ENCODE results near the gene FTCD. TPM values are rescaled to one million over a fixed set of nuclear protein-coding genes. Genes with fewer than 3 reads are reported as not detected.

Gene FTCD
- total RNA-seq, 1 experiment from 2014 or later: 0.21 TPM

DNA sequence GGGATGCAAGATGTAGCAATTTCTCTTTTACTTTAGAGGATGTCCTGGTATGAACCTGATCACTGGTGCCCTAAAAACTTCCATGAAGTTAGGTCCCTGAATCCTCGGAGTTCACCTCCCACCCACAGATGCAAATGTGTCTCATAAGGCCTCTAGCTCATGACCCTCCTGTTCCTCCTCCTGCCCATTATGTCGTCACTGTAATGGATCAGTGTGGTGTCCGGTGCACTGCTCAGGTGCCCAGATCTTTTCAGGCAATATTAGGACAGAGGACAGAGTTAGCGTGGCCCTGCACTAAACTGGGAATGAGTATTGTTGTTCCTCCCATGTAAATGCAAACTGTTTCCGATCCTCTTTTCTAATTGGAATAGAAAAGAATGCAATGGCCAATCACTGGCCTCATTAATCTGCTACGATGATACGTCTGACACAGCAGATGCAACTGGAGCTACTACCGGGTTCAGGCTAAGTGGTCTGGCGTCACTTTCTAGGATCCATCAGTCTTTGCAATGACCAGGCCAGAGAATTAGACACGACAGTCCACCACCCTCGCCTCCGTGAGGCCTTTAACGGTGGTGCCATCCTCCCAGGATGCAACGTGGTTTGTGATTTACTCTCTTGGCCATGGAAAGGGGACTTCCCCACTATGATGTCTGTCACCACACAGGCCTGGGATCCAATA is 60.8 kb downstream of the FTCD start:
- DNase-seq (ENCODE audit: low read depth, low spot score) (no peak), ATAC-seq (no peak)
- no peaks in the 10 kb centered on the region for H3K36me3 ChIP-seq (ENCODE audit: control insufficient read depth, insufficient read depth, low read length)
- H3K4me1 ChIP-seq (ENCODE audit: control insufficient read depth, insufficient read depth, low read length): no peaks in the 10 kb centered on the region
- ChIA-PET CTCF (no interaction called here), POLR2A (interaction anchor here (0.5 kb wide), 1 partner anchor 22 kb away, joined by 4 read pairs; no protein-coding TSS in a partner anchor)
- intact Hi-C loops (cut with micrococcal nuclease; ENCODE audit: unreplicated experiment) (no loop called here), in situ Hi-C loops (cut with HindIII; ENCODE audit: low pct_unique_long_range_greater_than_20kb, low sequenced_read_pairs) (no loop called here)
- H3K27me3 ChIP-seq (ENCODE audit: control insufficient read depth, insufficient read depth, low read length): no peaks in the 10 kb centered on the region
- no peak overlapping the region for H3K27ac ChIP-seq (ENCODE audit: low read length)
- H3K4me3 ChIP-seq (ENCODE audit: low read depth in 2 of 2, low read length in 2 of 2): no peak overlapping the region
- H3K9me3 ChIP-seq (ENCODE audit: control insufficient read depth, insufficient read depth, low read depth, low read length): no peaks in the 10 kb centered on the region
- TF ChIP-seq SIN3A (IDR thresholded peaks at IDR 0.05; ENCODE audit: borderline replicate concordance, insufficient read depth, low read depth, low read length): no peak
- TF ChIP-seq, protein P1, sequence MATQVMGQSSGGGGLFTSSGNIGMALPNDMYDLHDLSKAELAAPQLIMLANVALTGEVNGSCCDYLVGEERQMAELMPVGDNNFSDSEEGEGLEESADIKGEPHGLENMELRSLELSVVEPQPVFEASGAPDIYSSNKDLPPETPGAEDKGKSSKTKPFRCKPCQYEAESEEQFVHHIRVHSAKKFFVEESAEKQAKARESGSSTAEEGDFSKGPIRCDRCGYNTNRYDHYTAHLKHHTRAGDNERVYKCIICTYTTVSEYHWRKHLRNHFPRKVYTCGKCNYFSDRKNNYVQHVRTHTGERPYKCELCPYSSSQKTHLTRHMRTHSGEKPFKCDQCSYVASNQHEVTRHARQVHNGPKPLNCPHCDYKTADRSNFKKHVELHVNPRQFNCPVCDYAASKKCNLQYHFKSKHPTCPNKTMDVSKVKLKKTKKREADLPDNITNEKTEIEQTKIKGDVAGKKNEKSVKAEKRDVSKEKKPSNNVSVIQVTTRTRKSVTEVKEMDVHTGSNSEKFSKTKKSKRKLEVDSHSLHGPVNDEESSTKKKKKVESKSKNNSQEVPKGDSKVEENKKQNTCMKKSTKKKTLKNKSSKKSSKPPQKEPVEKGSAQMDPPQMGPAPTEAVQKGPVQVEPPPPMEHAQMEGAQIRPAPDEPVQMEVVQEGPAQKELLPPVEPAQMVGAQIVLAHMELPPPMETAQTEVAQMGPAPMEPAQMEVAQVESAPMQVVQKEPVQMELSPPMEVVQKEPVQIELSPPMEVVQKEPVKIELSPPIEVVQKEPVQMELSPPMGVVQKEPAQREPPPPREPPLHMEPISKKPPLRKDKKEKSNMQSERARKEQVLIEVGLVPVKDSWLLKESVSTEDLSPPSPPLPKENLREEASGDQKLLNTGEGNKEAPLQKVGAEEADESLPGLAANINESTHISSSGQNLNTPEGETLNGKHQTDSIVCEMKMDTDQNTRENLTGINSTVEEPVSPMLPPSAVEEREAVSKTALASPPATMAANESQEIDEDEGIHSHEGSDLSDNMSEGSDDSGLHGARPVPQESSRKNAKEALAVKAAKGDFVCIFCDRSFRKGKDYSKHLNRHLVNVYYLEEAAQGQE (IDR thresholded peaks at IDR 0.05; ENCODE audit: insufficient read depth in 1 of 2, low read depth in 2 of 2, low read length in 1 of 2): no peak
- TF ChIP-seq, protein P2, sequence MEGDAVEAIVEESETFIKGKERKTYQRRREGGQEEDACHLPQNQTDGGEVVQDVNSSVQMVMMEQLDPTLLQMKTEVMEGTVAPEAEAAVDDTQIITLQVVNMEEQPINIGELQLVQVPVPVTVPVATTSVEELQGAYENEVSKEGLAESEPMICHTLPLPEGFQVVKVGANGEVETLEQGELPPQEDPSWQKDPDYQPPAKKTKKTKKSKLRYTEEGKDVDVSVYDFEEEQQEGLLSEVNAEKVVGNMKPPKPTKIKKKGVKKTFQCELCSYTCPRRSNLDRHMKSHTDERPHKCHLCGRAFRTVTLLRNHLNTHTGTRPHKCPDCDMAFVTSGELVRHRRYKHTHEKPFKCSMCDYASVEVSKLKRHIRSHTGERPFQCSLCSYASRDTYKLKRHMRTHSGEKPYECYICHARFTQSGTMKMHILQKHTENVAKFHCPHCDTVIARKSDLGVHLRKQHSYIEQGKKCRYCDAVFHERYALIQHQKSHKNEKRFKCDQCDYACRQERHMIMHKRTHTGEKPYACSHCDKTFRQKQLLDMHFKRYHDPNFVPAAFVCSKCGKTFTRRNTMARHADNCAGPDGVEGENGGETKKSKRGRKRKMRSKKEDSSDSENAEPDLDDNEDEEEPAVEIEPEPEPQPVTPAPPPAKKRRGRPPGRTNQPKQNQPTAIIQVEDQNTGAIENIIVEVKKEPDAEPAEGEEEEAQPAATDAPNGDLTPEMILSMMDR (IDR thresholded peaks at IDR 0.05): no peak
- TF ChIP-seq POLR2AphosphoS5 (IDR thresholded peaks at IDR 0.05; ENCODE audit: low read depth, low read length): no peak
- TF ChIP-seq TCF7L2 (IDR thresholded peaks at IDR 0.05; ENCODE audit: low read depth, low read length): no peak
- no TSS peak for BruUV-seq (replicated peaks)

DNA sequence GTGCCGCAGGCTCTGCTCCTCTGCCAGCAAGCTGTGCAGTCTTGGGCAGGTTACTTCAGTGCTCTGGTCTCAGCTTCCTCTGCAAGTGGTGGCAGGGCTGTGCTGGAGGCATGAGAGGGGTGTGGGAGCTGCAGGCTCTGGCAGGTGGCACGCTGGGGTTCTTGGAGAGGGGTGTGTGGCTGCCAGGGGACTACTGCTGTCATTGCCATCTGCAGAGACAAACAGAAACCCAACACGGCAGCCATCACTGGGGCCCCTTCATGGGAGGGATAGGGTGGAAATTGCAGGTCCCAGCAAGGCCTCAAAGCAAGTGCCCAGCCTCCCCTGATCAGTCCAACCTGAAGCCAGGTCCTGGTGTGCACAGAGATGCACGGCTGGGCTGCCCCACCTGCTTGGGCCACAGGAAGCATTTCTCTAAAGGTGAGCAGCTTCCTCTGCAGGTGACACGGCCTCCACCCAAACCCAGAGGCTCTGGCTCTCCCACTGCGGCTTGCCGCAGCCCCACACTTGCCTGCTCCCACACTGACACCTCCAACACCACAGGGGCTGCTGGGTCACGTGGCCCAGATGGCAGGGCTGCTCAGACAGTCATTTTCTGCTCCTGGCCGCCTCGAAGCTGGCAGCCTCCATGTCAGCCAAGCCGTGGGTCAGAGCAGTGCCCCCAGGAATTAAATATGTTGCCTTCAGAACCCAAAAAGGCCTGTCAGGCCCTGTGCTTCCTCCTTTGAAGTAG is 61.5 kb downstream of the FTCD start:
- Histone ChIP-seq H3K27ac (ENCODE audit: low read length) (no peak overlapping the region), H3K4me1 (ENCODE audit: control insufficient read depth, insufficient read depth, low read length) (no peaks in the 10 kb centered on the region), H3K27me3 (ENCODE audit: control insufficient read depth, insufficient read depth, low read length) (no peaks in the 10 kb centered on the region), H3K9me3 (ENCODE audit: control insufficient read depth, insufficient read depth, low read depth, low read length) (no peaks in the 10 kb centered on the region), H3K4me3 (ENCODE audit: low read depth in 2 of 2, low read length in 2 of 2) (no peak overlapping the region), H3K36me3 (ENCODE audit: control insufficient read depth, insufficient read depth, low read length) (no peaks in the 10 kb centered on the region)
- no peak for ATAC-seq
- ChIA-PET POLR2A (no interaction called here), CTCF (no interaction called here)
- TF ChIP-seq, protein P1 (IDR thresholded peaks at IDR 0.05; ENCODE audit: insufficient read depth in 1 of 2, low read depth in 2 of 2, low read length in 1 of 2): no peak
- TF ChIP-seq TCF7L2 (IDR thresholded peaks at IDR 0.05; ENCODE audit: low read depth, low read length) (no peak), SIN3A (IDR thresholded peaks at IDR 0.05; ENCODE audit: borderline replicate concordance, insufficient read depth, low read depth, low read length) (no peak), POLR2AphosphoS5 (IDR thresholded peaks at IDR 0.05; ENCODE audit: low read depth, low read length) (no peak)
- TF ChIP-seq, protein P2 (IDR thresholded peaks at IDR 0.05): no peak
- no TSS peak for BruUV-seq (replicated peaks)
- in situ Hi-C loops (cut with HindIII; ENCODE audit: low pct_unique_long_range_greater_than_20kb, low sequenced_read_pairs) (no loop called here), intact Hi-C loops (cut with micrococcal nuclease; ENCODE audit: unreplicated experiment) (no loop called here)
- DNase-seq (ENCODE audit: low read depth, low spot score): no peak

All from Panc1 (cell line).